A549 (cell line): ENCODE measurements around the gene KCNIP4.

Experiments
- MAX ChIP-seq: IDR thresholded peaks from 2 replicates; pipeline ENCODE4 v1.6.1; 2012
- PHF8 ChIP-seq: fragments of 200-600 bp; sonication (generic); IDR thresholded peaks from 2 replicates; pipeline ENCODE4 v1.6.1; 2016; ENCODE audit warnings: low read depth, mild to moderate bottlenecking, antibody characterized with exemption, moderate library complexity, borderline replicate concordance
- SMC3 ChIP-seq: fragments of >200 bp; sonication (Bioruptor Twin); formaldehyde crosslinking; IDR thresholded peaks from 3 replicates; pipeline ENCODE4 v1.6.1; 2018; ENCODE audit warnings: inconsistent platforms
- TF ChIP-seq, protein P1 (sequence below): fragments of >200 bp; sonication (Bioruptor Twin); formaldehyde crosslinking; IDR thresholded peaks from 3 replicates; pipeline ENCODE4 v1.5.1; 2016

DNA sequence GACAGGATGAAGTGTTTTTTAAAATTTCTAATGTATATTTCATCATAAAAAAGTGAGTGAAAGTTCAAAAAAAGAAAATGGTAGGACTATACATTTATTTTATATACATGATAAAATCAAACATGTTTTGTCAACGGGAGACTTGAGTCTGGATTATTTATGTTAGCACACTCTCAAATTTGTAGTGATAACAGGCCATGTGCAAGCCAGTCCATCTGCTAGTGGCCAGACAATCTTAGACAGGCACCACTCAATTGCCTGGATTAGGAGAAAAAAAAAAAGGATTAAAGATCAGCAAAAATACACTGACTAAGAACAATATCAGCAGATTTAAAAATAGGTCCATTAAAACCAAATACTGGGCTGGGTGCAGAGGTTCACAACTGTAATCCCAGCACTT, 71.9 kb downstream of the KCNIP4 start:
- TF ChIP-seq PHF8, result no peak
- TF ChIP-seq, protein P1, sequence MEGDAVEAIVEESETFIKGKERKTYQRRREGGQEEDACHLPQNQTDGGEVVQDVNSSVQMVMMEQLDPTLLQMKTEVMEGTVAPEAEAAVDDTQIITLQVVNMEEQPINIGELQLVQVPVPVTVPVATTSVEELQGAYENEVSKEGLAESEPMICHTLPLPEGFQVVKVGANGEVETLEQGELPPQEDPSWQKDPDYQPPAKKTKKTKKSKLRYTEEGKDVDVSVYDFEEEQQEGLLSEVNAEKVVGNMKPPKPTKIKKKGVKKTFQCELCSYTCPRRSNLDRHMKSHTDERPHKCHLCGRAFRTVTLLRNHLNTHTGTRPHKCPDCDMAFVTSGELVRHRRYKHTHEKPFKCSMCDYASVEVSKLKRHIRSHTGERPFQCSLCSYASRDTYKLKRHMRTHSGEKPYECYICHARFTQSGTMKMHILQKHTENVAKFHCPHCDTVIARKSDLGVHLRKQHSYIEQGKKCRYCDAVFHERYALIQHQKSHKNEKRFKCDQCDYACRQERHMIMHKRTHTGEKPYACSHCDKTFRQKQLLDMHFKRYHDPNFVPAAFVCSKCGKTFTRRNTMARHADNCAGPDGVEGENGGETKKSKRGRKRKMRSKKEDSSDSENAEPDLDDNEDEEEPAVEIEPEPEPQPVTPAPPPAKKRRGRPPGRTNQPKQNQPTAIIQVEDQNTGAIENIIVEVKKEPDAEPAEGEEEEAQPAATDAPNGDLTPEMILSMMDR, result no peak
- no peak for TF ChIP-seq MAX
- TF ChIP-seq SMC3, result no peak
